NCI-H748 treated with DMSO at 0.1 percent for 48 hours (cell line): ENCODE data around the gene HPS4.
A peak's percentile ranks its signal among the peaks of the same experiment; 100 is the strongest.

Experiments used
- DNase-seq: peaks from one replicate; lab custom pipeline; 2025; lab: John Stamatoyannopoulos, UW

The HPS4 gene

GRCh38 chr22:26463688-26464087 lies 19.9 kb downstream of the HPS4 start:
- DNase-seq, result no peak

DNA sequence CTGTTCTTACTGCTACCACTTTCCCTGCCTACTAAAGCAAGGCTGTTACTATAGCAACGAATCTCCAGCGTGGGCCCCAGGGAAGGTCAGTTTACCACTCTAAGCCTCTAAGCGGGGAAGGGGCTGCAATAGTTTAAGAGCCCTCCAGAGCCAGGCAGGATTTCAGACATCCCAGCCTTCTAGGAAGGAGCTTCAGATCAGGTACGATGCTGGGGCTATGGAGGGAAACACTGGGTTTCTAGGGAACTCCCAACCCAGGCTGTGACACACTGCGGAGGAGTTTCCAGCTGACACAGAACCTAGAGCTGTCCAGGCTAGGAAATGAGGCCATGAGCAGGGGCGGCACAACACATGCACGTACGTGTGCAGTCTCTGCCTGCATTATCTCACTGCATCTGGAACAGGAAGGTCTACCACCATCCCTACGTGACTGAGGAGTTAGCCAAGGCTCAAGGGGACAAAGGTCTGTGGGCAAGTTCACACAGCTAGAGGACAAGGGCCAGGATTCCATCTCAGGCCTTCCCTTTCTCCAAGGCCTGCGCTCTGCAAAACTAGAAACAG lies 20.4 kb downstream of the HPS4 start:
- no peak for DNase-seq

DNA sequence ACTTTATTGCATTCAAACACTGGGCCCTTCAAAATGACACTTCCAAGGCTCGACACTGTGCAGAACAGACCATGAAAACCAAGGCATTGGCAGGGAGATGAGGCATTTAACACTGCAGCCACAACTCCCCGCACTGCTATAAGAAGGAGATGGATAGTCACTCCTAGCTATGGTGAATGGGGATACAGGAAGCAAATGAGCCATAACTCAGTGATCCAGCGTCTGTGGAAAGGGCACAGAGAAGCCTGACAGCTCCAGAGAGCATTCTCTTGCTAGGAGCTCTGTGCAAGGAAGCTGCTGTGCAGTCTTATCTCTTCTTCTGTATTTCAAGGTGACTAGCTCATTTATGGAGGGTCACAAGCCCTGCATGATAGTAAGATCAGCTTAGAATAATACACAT lies 20.9 kb downstream of the HPS4 start:
- DNase-seq, result no peak

DNA sequence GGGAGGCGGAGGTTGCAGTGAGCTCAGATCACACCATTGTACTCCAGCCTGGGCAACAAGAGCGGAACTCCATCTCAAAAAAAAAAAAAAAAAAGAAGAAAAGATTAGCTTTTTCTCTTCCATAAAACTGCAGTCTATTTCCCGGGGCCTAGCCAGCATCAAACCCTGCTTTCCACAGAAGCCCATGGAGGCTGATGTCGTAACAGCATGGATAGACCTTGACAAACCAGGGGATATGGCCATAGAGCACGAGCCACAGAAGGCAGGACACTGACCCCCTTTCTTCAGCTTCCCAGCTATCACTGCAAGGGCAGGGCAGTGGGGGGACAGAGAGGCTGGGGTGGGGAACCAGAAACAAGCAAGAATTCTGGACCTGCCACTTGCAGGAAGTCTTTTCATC lies 21.5 kb downstream of the HPS4 start:
- no peak for DNase-seq

- peak; percentile 11 for DNase-seq
Measured at GRCh38 chr22:26461188-26461810, 22.3 kb downstream of the HPS4 start.

DNA sequence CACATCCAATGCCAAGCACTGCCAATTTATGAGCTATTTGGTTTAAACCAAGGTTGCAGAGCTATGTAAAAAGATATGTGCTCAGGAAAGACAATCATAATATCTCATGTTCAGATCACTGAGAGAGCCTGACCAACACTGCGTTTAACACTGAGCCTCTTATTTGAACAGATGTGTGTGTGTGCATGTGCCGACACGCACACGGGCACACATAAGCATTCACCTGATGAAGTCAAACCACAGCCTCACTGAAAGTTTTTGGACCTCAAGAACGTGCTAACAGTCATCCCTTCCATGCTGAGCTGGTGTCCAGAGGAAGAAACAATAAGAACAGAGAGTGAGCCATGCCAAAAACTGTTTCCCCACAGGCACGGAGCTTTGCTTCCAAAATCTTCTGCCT lies 23.4 kb downstream of the HPS4 start:
- no peak for DNase-seq

DNA sequence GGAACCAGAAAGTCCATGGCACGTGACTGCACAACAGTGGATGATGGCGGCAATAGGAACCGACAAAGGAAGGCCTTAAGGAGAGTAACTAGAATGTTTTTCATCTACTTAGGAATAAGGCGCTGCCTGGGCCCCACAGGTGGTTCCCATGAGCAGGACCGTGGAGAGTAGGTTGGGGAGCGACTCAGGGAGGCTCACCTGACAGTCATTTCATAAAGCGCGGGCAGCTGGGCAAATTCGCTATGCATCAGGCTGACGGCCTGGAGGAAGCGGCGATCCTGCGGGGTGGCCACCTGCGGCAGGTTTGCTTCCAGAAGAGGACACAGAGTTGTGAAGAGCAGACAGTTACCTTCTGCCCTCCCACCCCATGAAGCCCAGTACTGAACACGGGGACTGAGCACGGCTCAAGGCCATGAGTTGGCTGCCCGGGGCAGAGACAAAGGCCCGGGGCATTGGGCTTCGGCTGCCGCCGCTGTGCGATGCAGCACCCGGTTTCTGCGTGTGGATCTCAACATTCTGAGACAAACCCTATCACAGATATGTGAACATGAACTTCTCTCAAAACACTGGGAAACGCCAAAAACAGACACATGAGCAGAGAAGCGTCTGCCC lies 25.8 kb downstream of the HPS4 start:
- no peak for DNase-seq

- DNase-seq, result no peak
Measured at GRCh38 chr22:26453812-26454500, 29.6 kb downstream of the HPS4 start.

DNA sequence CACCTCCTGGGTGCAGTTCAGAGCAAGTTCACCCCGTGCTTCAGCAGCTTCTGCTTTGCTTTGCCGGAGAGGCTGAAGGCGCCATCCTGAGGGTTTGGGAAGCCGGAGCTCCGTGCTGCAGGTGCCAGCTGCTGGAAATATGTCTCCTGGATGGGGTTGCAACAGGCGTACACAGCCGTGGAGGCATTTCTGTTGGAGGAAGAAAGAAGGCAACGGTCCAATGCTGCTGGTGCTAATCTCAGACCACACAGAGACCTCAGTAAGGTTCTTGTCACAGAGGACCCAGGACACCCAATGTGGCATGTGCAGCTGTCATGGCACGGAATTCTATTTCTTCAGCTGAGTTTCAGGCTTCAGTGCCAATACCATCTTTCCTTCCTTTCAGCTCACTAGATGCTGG lies 30.4 kb downstream of the HPS4 start:
- no peak for DNase-seq

- DNase-seq, result no peak
Measured at GRCh38 chr22:26452236-26453016, 31.2 kb downstream of the HPS4 start.

GRCh38 chr22:26450453-26451185 lies 33.0 kb downstream of the HPS4 start:
- no peak for DNase-seq

DNA sequence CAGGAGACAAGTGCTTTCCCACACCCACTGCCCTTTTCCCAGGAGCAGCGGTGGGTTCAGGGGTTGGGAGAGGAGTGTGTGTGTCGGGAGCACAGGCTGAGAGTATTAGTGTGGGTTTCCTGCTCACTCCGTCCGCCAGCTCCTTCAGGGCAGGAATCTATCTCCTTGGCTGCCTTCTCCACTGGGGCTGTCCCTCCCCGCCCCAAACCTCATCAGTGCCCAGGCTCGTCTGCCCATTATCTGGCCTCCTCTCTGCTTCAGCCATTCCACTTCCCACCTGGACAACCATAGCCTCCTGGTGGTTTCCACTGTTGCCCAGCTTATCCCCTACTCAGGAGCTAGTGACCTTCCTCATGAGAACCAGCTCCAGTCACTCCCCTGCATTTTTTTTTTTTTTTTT lies 34.6 kb downstream of the HPS4 start:
- DNase-seq, result no peak

DNA sequence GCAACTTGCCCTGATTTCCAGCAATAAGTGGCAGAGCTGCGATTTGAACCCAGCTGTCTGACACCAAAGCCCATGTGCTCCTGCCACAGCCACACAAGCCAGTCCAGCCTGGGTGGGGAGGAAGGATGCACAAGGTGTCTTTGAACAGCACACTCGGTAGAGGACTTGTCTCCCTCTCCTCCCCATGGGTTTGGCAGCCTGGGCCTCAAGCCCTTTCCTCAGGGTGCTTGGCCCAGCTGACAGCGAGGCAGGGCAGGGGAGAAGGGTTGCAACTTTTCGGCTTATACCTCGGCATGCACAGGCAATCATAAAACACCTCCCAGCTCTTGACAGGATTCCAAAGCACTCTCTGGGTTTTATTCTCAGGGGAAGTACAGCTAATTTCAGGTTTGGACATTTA lies 35.2 kb downstream of the HPS4 start:
- DNase-seq, result no peak

GRCh38 chr22:26447584-26448329 lies 35.8 kb downstream of the HPS4 start:
- no peak for DNase-seq

- DNase-seq, result no peak
Measured at GRCh38 chr22:26446808-26447515, 36.6 kb downstream of the HPS4 start.

DNA sequence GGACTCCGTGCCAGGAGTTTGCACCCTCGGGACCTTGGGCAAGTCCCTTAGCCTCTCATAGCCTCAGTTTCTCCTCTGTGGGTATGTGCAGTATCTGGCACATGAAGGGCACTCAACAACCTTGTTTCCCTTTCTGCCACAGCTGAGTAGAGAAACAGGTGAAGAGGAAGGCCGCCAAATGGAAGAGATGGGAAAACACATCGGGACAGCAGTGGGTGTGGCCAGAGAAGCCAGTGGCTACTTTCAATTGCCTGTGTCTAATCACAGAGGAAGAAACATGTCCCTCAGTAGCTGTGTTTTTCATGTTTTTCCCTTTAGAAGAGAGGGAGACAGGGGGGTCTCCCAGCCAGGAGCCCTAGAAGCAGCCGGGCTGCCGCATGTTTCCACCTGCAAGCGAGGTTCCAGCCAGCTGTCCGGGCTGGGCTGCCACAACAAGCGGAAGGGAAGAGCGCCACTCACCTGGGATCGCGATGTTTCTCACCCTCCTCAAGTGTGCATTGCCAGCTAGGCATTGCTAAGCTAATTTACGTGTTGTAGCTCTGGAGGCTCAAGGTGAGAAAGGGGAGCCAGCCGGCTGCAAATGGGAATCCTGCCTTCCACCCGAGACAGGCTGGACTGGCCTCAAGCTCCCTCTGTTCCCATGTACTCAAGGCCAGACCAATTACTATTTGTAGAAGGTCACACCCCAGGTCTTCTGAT lies 37.9 kb downstream of the HPS4 start:
- DNase-seq, result no peak

DNA sequence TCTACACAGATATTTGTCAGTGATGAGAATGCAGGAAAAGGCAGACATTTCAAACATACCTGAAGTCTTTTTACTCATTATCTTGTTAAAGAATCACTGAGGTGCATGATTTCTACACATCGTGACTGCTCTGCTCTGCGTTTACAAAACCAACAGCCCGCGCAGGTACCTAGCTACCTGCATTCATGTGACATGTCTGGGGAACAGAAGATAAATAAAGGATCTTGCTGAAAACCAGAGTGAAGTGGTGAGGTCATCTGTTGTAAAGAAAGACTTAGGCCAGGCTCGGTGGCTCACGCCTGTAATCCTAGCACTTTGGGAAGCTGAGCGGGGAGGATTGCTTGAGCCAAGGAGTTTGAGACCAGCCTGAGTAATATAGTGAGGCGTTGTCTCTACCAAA lies 38.8 kb downstream of the HPS4 start:
- DNase-seq, result no peak

- no peak for DNase-seq
Measured at GRCh38 chr22:26443901-26444690, 39.5 kb downstream of the HPS4 start.
